HL-60/S4 treated with retinoic acid at 250 ng/mL for 4 days and 3 days (cell line): Measurements from ENCODE around the gene CC2D2A.

Source experiments
- in situ Hi-C: fragments of 300-500 bp; cut with MboI; formaldehyde crosslinking; loops from 2 replicates; pipeline ENCODE4 v1.7.0; 2022; ENCODE audit warnings: low sequenced_read_pairs

The CC2D2A gene

GRCh38 chr4:15552557-15553362 lies 83.1 kb downstream of the CC2D2A start:
- in situ Hi-C loops = no loop called here

DNA sequence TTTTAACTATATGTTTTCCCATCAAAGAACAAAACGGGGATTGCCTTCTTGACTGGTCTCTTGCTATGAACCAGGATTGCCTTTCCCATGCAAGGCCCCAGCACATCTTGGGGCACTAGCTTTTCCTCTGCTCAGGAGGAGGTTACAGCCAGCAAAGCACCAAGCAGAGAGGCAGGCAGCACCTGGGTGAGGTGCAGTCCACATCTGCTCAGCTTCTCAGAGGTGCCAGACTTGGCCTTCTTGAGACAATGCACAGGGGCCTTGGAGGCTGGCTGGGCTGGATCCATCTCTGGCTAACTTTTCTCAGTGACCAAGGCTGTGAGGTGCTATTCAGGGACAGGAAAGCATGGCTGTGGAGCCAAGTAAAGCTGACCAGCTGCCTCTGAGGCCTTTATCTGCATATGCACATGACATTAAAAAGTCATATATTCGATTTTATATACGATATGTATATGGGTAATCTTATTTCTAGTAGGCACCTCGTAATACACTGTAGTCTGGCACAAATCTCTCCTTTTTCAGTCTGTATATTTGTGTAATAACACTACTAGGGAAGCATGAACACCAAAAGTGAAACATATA lies 86.9 kb downstream of the CC2D2A start:
- in situ Hi-C loops = no loop called here

DNA sequence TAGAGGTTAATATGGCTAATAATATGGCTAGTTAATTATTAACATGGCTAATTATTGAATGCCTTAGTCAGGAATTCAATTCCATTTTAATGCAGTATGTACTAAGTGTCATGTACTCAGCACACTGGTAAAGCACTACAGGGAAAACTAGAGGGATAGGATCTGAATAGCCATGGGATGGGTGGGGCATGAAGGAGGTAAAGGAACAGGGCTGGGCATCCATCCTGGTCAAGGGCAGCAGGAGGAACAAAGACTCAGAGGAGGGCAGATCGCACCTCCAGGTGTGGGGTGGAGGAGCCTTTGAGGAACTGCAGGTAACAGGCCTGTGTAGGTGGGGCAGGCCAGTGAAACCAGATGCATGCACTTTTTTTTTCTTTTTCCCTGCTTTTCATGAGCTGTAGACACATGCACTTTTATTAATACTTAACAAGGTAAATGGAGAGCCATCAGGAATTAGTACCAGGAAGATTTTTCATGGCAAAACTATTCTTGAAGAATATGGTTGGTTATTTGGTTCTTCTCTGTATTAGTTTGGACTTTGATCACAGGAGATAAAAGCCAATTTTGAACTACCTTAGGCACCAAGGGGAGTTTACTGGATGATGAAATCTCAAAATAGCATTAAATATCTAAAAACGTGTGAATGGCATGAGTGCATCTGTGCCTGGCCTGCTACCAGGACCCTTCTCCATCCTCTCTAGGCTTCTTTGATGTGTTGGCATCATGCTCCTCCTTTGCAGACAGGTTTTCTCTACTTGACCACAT lies 88.3 kb downstream of the CC2D2A start:
- in situ Hi-C loops = no loop called here

- in situ Hi-C loops = no loop called here
These were observed 88.9 kb downstream of the CC2D2A start for GRCh38 chr4:15558561-15558960.

- in situ Hi-C loops = no loop called here
These were observed 92.4 kb downstream of the CC2D2A start for GRCh38 chr4:15562114-15562513.

DNA sequence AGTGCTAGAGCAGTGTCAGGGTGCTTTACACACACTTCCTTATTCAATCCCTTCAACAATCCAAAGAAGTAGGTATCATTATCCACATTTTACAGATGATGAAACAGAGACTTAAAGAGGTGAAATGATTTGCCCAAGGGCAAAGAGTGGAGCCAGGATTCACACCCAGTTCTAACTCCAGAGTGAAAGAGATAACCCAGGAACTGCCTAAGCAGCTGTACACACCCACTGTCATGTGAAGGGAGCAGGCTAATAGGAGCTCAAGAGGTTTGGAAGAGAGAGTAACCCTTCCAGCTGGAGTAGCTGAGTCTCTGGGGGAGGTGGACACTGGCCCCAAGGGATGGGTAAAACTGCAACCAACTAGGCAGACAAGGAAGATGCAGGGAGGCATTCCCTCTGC lies 92.9 kb downstream of the CC2D2A start:
- in situ Hi-C loops = no loop called here

DNA sequence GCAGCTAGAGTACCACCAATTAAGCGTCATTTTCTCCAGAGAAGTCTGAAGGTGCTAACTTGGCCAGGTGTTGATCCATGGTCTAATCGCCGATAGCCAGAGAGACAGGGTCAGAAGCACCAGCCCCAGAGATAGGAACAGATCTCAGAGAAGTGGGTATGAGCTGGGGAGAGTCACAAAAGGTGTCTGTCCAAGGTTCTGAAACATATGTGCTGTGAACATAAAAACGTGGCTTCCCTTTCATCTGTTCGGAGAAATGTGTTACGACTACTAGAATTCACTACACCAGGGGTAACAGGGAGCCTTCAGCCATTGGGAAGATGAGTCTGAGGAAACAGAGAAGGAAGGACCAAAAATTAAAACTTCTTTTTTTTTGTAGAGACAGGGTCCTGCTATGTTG lies 94.2 kb downstream of the CC2D2A start:
- in situ Hi-C loops = no loop called here

GRCh38 chr4:15568821-15569220 lies 99.1 kb downstream of the CC2D2A start:
- in situ Hi-C loops = no loop called here

DNA sequence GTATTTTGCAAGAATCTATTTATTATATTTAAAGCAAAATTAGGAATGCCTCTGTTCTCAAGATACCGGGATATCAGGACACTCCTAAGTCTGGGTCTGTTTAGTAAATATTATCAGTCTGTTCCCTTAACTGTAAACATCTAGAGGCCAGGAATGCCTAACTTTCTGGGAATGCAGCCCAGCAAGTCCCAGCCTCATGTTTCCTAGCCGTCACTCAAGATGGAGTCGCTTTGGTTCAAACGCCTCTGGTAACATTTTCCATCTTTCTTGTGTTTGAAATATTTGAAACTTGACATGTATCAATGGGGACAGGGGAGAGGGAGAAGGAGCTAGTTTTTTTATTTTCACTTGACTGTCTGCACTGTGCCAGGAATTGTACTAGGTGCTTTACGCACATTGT lies 100.1 kb downstream of the CC2D2A start:
- in situ Hi-C loops = no loop called here

GRCh38 chr4:15575966-15576365 lies 106.3 kb downstream of the CC2D2A start:
- in situ Hi-C loops = no loop called here

- in situ Hi-C loops = no loop called here
These were observed 107.8 kb downstream of the CC2D2A start for GRCh38 chr4:15577508-15577907.

- in situ Hi-C loops = no loop called here
These were observed 115.1 kb downstream of the CC2D2A start for GRCh38 chr4:15584785-15585184.

DNA sequence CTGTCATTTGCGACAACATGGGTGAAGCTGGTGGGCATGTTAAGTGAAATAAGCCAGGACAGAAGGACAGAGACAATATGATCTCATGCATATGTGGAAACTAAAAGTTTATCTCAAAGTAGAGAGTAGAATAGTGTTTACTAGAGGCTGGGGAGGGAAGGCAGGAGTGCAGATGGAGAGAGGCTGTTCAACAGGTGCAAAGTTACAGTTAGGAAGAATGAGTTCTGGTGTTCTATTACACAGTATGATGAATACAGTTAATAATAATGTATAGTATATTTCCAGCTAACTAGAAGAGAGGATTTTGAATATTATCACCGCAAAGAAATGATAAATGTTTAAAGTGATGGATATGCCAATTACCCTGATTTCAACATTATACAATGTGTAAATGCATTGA lies 115.6 kb downstream of the CC2D2A start:
- in situ Hi-C loops = no loop called here

- in situ Hi-C loops = no loop called here
These were observed 116.4 kb downstream of the CC2D2A start for GRCh38 chr4:15586066-15586465.

- in situ Hi-C loops = no loop called here
These were observed 118.0 kb downstream of the CC2D2A start for GRCh38 chr4:15587649-15588048.

DNA sequence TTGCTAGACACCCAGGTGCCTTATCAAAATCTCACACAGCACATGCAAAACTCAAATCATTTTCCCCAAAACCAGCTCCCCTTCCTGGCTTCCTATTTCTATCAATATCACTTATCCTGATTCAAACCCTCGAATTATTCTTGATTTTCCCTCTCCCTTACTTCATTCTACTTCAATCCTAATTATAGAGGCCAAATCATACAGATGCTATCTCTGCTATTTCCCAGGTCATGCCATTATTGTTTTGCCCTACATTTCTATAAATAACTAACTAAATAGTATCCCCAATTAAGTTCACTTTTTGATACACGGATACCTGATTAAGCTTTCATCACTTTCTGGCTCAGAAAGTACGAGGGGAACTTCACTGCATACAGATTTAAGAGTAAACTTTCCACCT lies 123.1 kb downstream of the CC2D2A start:
- in situ Hi-C loops = no loop called here

GRCh38 chr4:15598644-15599043 lies 129.0 kb downstream of the CC2D2A start:
- in situ Hi-C loops = no loop called here

GRCh38 chr4:15600176-15600575 lies 130.5 kb downstream of the CC2D2A start:
- in situ Hi-C loops = no loop called here

DNA sequence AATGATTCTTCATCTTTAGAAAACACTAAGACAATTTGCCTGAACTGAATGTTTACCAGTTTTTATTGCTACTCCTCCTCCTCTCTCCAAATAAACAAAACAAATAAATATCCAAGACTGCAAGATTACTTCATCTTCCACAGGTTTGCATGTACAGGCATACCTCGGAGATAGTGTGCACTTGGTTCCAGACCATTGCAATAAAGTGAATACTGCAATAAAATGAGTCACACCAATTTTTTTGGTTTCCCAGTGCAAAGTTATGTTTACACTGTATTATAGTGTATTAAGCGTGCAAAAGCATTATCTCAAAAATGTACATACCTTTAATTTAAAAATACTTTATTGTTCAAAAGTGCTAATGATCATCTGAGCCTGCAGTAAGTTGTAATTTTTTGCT lies 132.2 kb downstream of the CC2D2A start:
- in situ Hi-C loops = no loop called here

- in situ Hi-C loops = no loop called here
These were observed 135.9 kb downstream of the CC2D2A start for GRCh38 chr4:15605537-15605936.

- in situ Hi-C loops = no loop called here
These were observed 141.2 kb downstream of the CC2D2A start for GRCh38 chr4:15610855-15611254.

DNA sequence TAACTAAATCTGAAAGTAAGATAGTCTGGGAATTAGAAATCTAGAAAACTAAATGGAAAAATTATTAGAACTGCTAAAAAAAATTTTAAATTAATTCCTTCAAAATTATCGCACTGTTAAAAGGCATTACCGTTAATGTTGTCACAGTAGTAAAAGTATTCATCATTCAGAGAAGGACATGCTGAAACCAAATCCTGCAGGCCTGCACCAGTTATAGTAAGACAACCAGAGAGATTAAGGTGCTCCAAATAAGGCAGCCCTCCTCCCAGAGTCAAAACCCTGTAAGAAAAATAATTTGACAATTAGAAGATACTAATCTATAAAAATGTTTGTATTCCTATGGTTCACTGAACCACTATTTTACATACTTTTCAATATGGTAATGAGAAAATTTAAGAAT lies 142.5 kb downstream of the CC2D2A start:
- in situ Hi-C loops = no loop called here
